ENCODE results near the gene UBL4A.
A peak's percentile ranks its signal among the peaks of the same experiment; 100 is the strongest.

The UBL4A gene

GRCh38 chrX:154486396-154487207 lies at the start of gene UBL4A:
Gene UBL4A, minus strand, starts transcription at chrX:154486615. Its CDS starts 31 bp downstream, at chrX:154486584.
- no peak for DNase-seq (ENCODE audit: low read depth)

GRCh38 chrX:154535892-154536291 lies 49.5 kb upstream of the UBL4A start:
- no peak for DNase-seq (ENCODE audit: low read depth)

GRCh38 chrX:154534526-154535322 lies 48.3 kb upstream of the UBL4A start:
- peak; percentile 76 for DNase-seq (ENCODE audit: low read depth)

GRCh38 chrX:154532690-154533089 lies 46.3 kb upstream of the UBL4A start:
- DNase-seq (ENCODE audit: low read depth): no peak

GRCh38 chrX:154531626-154532025 lies 45.2 kb upstream of the UBL4A start:
- no peak for DNase-seq (ENCODE audit: low read depth)

- no peak for DNase-seq (ENCODE audit: low read depth)
Observed at GRCh38 chrX:154530286-154530685, 43.9 kb upstream of the UBL4A start.

GRCh38 chrX:154529206-154529612 lies 42.8 kb upstream of the UBL4A start:
- DNase-seq (ENCODE audit: low read depth): no peak

- peak; percentile 33 for DNase-seq (ENCODE audit: low read depth)
Observed at GRCh38 chrX:154526901-154527675, 40.7 kb upstream of the UBL4A start.

- no peak for DNase-seq (ENCODE audit: low read depth)
Observed at GRCh38 chrX:154525606-154526490, 39.4 kb upstream of the UBL4A start.

GRCh38 chrX:154519389-154519788 lies 33.0 kb upstream of the UBL4A start:
- no peak for DNase-seq (ENCODE audit: low read depth)

GRCh38 chrX:154517101-154517781 lies 30.8 kb upstream of the UBL4A start:
- DNase-seq (ENCODE audit: low read depth): no peak

- no peak for DNase-seq (ENCODE audit: low read depth)
Observed at GRCh38 chrX:154516656-154517100, 30.3 kb upstream of the UBL4A start.

GRCh38 chrX:154515966-154516655 lies 29.7 kb upstream of the UBL4A start, which contains the start of gene FAM3A:
Gene FAM3A, minus strand, starts transcription at chrX:154516232. Its CDS starts 460 bp downstream, at chrX:154515772.
- DNase-seq (ENCODE audit: low read depth): peak; percentile 88

GRCh38 chrX:154515090-154515965 lies 28.9 kb upstream of the UBL4A start:
- DNase-seq (ENCODE audit: low read depth): no peak

- DNase-seq (ENCODE audit: low read depth): no peak
Observed at GRCh38 chrX:154513716-154514115, 27.3 kb upstream of the UBL4A start.

- DNase-seq (ENCODE audit: low read depth): no peak
Observed at GRCh38 chrX:154512879-154513553, 26.6 kb upstream of the UBL4A start.

- DNase-seq (ENCODE audit: low read depth): no peak
Observed at GRCh38 chrX:154511761-154512160, 25.3 kb upstream of the UBL4A start.

GRCh38 chrX:154509455-154509854 lies 23.0 kb upstream of the UBL4A start:
- no peak for DNase-seq (ENCODE audit: low read depth)

Measured in stimulated activated CD4-positive, alpha-beta T cell treated with anti-CD3 and anti-CD28 coated beads, Interleukin-2, amount 100 ng/mL, for 4 hours (primary cell).